HK-2 (cell line): ENCODE measurements around the gene MRPS24.
"Not testable (repeated sequence)": the region's sequence is repeated elsewhere in the genome, so short reads cannot be mapped to it uniquely, and the experiment has no call there.

Experiments used
- DNase-seq: peaks from one replicate; pipeline ENCODE4 v3.0.0-alpha.2; 2018; ENCODE audit not compliant: unreplicated experiment

Gene MRPS24

GRCh38 chr7:43869006-43869866 lies at the start of gene MRPS24:
MRPS24 (minus strand) TSS chr7:43869517; CDS start chr7:43869495, 22 bp downstream.
- peak; percentile 96 for DNase-seq

- no peak for DNase-seq
Observed at GRCh38 chr7:43915907-43916306, 46.6 kb upstream of the MRPS24 start.

- DNase-seq: no peak
Observed at GRCh38 chr7:43914795-43915194, 45.5 kb upstream of the MRPS24 start.

GRCh38 chr7:43906331-43907010 lies 37.2 kb upstream of the MRPS24 start, which contains the start of gene URGCP:
URGCP (minus strand) TSS chr7:43906596; CDS start chr7:43906575, 21 bp downstream.
- DNase-seq: peak; percentile 42

- peak; percentile 35 for DNase-seq
Observed at GRCh38 chr7:43905956-43906330, 36.6 kb upstream of the MRPS24 start.

- peak; percentile 23 for DNase-seq
Observed at GRCh38 chr7:43905209-43905946, 36.1 kb upstream of the MRPS24 start.

GRCh38 chr7:43904533-43905208 lies 35.4 kb upstream of the MRPS24 start:
- no peak for DNase-seq

- no peak for DNase-seq
Observed at GRCh38 chr7:43902542-43903054, 33.3 kb upstream of the MRPS24 start.

GRCh38 chr7:43898571-43898970 lies 29.3 kb upstream of the MRPS24 start:
- DNase-seq: not testable (repeated sequence)

GRCh38 chr7:43895847-43896415 lies 26.6 kb upstream of the MRPS24 start:
- DNase-seq: no peak

- no peak for DNase-seq
Observed at GRCh38 chr7:43891069-43891955, 22.0 kb upstream of the MRPS24 start.

- no peak for DNase-seq
Observed at GRCh38 chr7:43890468-43890867, 21.2 kb upstream of the MRPS24 start.

- DNase-seq: no peak
Observed at GRCh38 chr7:43888993-43889945, 20.0 kb upstream of the MRPS24 start.

- DNase-seq: no peak
Observed at GRCh38 chr7:43884617-43885016, 15.3 kb upstream of the MRPS24 start.

GRCh38 chr7:43884209-43884608 lies 14.9 kb upstream of the MRPS24 start:
- DNase-seq: no peak

GRCh38 chr7:43880596-43880995 lies 11.3 kb upstream of the MRPS24 start:
- DNase-seq: no peak

GRCh38 chr7:43879477-43879876 lies 10.2 kb upstream of the MRPS24 start:
- DNase-seq: peak; percentile 63

GRCh38 chr7:43878867-43879266 lies 9.6 kb upstream of the MRPS24 start:
- DNase-seq: no peak
